ENCODE measurements around the gene ZMPSTE24. TPM values are rescaled to one million over a fixed set of nuclear protein-coding genes. Genes with fewer than 3 reads are reported as not detected.
"Not testable (repeated sequence)": the region's sequence is repeated elsewhere in the genome, so short reads cannot be mapped to it uniquely, and the experiment has no call there.

ZMPSTE24 gene
- total RNA-seq, 1 donor from 2014 or later, result 40.4 TPM

DNA sequence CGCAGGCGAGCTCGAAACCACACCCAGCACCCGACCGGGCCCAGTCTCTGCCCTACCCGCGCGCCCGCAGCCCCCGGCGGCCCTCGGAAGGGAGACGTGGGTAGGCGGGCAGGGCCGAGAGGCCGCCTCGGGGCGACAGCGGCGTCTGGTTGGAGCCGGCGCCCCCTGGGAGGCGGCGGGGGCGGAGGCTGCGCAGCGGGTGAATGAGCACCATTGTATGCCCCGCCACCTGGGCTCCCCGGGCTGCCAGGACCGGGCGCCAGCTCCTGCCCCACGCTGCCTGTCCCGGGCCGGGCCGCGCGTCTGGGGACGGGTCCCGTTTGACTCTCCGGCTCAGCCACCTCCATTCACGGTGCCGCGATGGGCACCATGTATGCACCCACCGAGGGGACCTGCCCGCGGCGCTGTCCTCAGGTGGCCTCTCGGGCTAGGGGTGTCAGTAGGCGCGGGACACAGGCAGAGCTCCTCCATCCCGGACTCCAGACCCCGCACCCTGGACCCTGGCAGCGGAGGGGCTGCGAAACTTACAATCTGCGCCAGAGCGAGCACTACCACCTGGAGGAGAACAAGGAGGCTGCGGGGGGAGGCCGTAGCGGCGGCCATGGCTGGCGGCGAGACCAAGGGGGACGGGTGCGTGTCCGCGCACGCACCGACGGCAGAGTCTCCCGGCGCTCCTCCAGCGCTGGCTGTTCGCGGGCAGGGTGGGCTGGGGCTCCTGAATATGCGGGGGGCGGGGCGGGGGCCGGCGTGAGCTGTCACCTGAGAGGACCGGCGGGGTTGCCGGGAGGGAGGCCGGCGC, 58.8 kb downstream of the ZMPSTE24 start, which contains the start of gene COL9A2:
COL9A2 (minus strand) TSS at position 692 of the 799 bp plus-strand sequence; CDS start at position 603, 89 bp downstream.
- H3K4me3 Mint-ChIP-seq (ENCODE audit: low read depth), result peak within 1 kb of the TSS; percentile 77
- H3K36me3 Mint-ChIP-seq (ENCODE audit: insufficient read depth), result no peaks in the 10 kb centered on the region

GRCh38 chr1:40317394-40318074, 59.5 kb downstream of the ZMPSTE24 start:
- peaks cover 29% of the 10 kb centered on the region for H3K27me3 Mint-ChIP-seq
- peak overlapping the region; percentile 69 for H3K4me3 Mint-ChIP-seq (ENCODE audit: low read depth)
- H3K27ac Mint-ChIP-seq, result no peak overlapping the region

More for the DNA sequence above, 58.8 kb downstream of the ZMPSTE24 start, which contains the start of gene COL9A2:
- DNase-seq (ENCODE audit: low spot score, unreplicated experiment), result peak; percentile 36
- H3K4me1 Mint-ChIP-seq (ENCODE audit: low read depth), result peaks cover 12% of the 10 kb centered on the region
- H3K27ac Mint-ChIP-seq, result no peak within 1 kb of the TSS
- H3K27me3 Mint-ChIP-seq, result peaks cover 29% of the 10 kb centered on the region
- TF ChIP-seq, protein P1, sequence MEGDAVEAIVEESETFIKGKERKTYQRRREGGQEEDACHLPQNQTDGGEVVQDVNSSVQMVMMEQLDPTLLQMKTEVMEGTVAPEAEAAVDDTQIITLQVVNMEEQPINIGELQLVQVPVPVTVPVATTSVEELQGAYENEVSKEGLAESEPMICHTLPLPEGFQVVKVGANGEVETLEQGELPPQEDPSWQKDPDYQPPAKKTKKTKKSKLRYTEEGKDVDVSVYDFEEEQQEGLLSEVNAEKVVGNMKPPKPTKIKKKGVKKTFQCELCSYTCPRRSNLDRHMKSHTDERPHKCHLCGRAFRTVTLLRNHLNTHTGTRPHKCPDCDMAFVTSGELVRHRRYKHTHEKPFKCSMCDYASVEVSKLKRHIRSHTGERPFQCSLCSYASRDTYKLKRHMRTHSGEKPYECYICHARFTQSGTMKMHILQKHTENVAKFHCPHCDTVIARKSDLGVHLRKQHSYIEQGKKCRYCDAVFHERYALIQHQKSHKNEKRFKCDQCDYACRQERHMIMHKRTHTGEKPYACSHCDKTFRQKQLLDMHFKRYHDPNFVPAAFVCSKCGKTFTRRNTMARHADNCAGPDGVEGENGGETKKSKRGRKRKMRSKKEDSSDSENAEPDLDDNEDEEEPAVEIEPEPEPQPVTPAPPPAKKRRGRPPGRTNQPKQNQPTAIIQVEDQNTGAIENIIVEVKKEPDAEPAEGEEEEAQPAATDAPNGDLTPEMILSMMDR (IDR thresholded peaks at IDR 0.05; ENCODE audit: unreplicated experiment), result no peak
- H3K9me3 Mint-ChIP-seq (ENCODE audit: low read depth), result no peaks in the 10 kb centered on the region

GRCh38 chr1:40318476-40318875, 60.4 kb downstream of the ZMPSTE24 start:
- H3K27me3 Mint-ChIP-seq, result peaks cover 29% of the 10 kb centered on the region
- H3K4me1 Mint-ChIP-seq (ENCODE audit: low read depth), result peaks cover 12% of the 10 kb centered on the region
- H3K9me3 Mint-ChIP-seq (ENCODE audit: low read depth), result no peaks in the 10 kb centered on the region
- no peak overlapping the region for H3K27ac Mint-ChIP-seq
- no peak for DNase-seq (ENCODE audit: low spot score, unreplicated experiment)
- H3K4me3 Mint-ChIP-seq (ENCODE audit: low read depth), result no peak overlapping the region
- H3K36me3 Mint-ChIP-seq (ENCODE audit: insufficient read depth), result no peaks in the 10 kb centered on the region
- TF ChIP-seq, protein P1 (IDR thresholded peaks at IDR 0.05; ENCODE audit: unreplicated experiment), result no peak

More at GRCh38 chr1:40317394-40318074, 59.5 kb downstream of the ZMPSTE24 start:
- TF ChIP-seq, protein P1 (IDR thresholded peaks at IDR 0.05; ENCODE audit: unreplicated experiment), result no peak
- H3K36me3 Mint-ChIP-seq (ENCODE audit: insufficient read depth), result no peaks in the 10 kb centered on the region
- no peak for DNase-seq (ENCODE audit: low spot score, unreplicated experiment)
- peaks cover 12% of the 10 kb centered on the region for H3K4me1 Mint-ChIP-seq (ENCODE audit: low read depth)
- no peaks in the 10 kb centered on the region for H3K9me3 Mint-ChIP-seq (ENCODE audit: low read depth)

- no peak overlapping the region for H3K27ac Mint-ChIP-seq
- H3K4me1 Mint-ChIP-seq (ENCODE audit: low read depth), result peaks cover 12% of the 10 kb centered on the region
- H3K36me3 Mint-ChIP-seq (ENCODE audit: insufficient read depth), result no peaks in the 10 kb centered on the region
- no peak for DNase-seq (ENCODE audit: low spot score, unreplicated experiment)
- TF ChIP-seq, protein P1 (IDR thresholded peaks at IDR 0.05; ENCODE audit: unreplicated experiment), result no peak
- peaks cover 34% of the 10 kb centered on the region for H3K27me3 Mint-ChIP-seq
- H3K9me3 Mint-ChIP-seq (ENCODE audit: low read depth), result no peaks in the 10 kb centered on the region
- H3K4me3 Mint-ChIP-seq (ENCODE audit: low read depth), result no peak overlapping the region
These were observed 61.1 kb downstream of the ZMPSTE24 start for GRCh38 chr1:40318970-40319621.

DNA sequence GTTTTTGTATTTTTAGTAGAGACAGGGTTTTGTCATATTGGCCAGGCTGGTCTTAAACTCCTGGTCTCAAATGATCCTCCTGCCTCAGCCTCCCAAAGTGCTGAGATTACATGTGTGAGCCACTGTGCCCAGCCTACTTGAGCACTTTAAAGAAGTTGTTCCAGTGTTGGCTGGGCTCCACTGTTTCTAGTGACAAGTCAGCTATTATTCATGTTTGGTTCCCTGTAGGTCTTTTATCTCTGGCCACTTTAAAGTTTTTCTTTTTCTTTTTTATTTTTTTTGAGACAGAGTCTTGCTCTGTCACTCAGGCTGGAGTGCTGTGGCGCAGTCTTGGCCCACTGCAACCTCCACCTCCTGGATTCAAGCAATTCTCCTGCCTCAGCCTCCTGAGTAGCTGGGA, 73.4 kb downstream of the ZMPSTE24 start:
- not testable (repeated sequence) for H3K4me3 Mint-ChIP-seq (ENCODE audit: low read depth); H3K4me1 Mint-ChIP-seq (ENCODE audit: low read depth); DNase-seq (ENCODE audit: low spot score, unreplicated experiment); H3K27me3 Mint-ChIP-seq; H3K36me3 Mint-ChIP-seq (ENCODE audit: insufficient read depth); H3K9me3 Mint-ChIP-seq (ENCODE audit: low read depth); H3K27ac Mint-ChIP-seq
